Neural progenitor cell (in vitro differentiated cells): ENCODE measurements around the gene RGCC.

Experiments
- CTCF ChIP-seq: fragments of 200-600 bp; sonication (generic); IDR thresholded peaks from 2 replicates; pipeline ENCODE4 v1.5.1; 2017; ENCODE audit warnings: antibody characterized with exemption, mild to moderate bottlenecking
- EZH2 ChIP-seq: fragments of 200-600 bp; sonication (generic); IDR thresholded peaks from 2 replicates; pipeline ENCODE4 v1.6.1; 2017; ENCODE audit warnings: antibody characterized with exemption, mild to moderate bottlenecking, moderate library complexity

- no peak for TF ChIP-seq CTCF
- TF ChIP-seq EZH2 = no peak
Measured at GRCh38 chr13:41459432-41460073, 2.2 kb downstream of the RGCC start.
